K562 (cell line): Measurements from ENCODE around the gene SRPRA. TPM values are rescaled to one million over a fixed set of nuclear protein-coding genes. Genes with fewer than 3 reads are reported as not detected.

Experiments used
- ATAC-seq: fragments of 200-7000 bp; cut with Tn5 transposase; 3 replicates; pipeline ENCODE4 v1.9.1; 2020; ENCODE audit warnings: moderate library complexity
- BruUV-seq: library from RNA; stranded (reverse); fragments of 400-500 nt; replicated peaks from 2 replicates; lab custom pipeline; 2021; lab: Mats Ljungman, UMichigan
- CTCF ChIA-PET: fragments of 300-600 bp; formaldehyde crosslinking; extraction: SDS; loops from one replicate; lab custom pipeline; 2021; ENCODE audit warnings: low intra/inter-chr PET ratio; lab: Yijun Ruan, JAX
- POLR2A ChIA-PET: fragments of 300-600, 350-650 bp; sonication (Branson Sonifier 250); formaldehyde crosslinking; extraction: SDS; loops from one replicate; lab custom pipeline; 2021; ENCODE audit warnings: antibody characterized with exemption, inconsistent platforms; lab: Yijun Ruan, JAX
- DNase-seq, 4 experiments: peaks; one replicate each; pipeline versions ENCODE4 v3.0.0 to v3.0.0-alpha.2; 2011 to 2018; ENCODE audit warnings: low spot score in 3 of 4, mixed read lengths in 3 of 4; ENCODE audit errors: extremely low read depth in 1 of 4
- FAIRE-seq: peaks from 2 replicates; lab custom pipeline; 2011; peaks lifted over from hg19 to GRCh38; lab: Jason Lieb, UNC
- H2AFZ ChIP-seq: 2 replicates; pipeline ENCODE4 v1.6.0; 2011; ENCODE audit warnings: low read depth, low read length, control low read depth, inconsistent platforms
- H3K27ac ChIP-seq: fragments of 200-600 bp; 3 replicates; pipeline ENCODE4 v1.8.0; 2011; ENCODE audit warnings: low read depth, mild to moderate bottlenecking, control low read depth, inconsistent platforms, low read length, moderate library complexity, mixed read lengths; ENCODE audit errors: extremely low read depth
- H3K27me3 ChIP-seq, 2 experiments: fragments of 300-600 bp in 1 of 2; 2 replicates in 1 of 2; 3 replicates in 1 of 2; pipeline versions ENCODE4 v1.6.0 to v1.8.0; 2011; ENCODE audit warnings: inconsistent platforms in 2 of 2, low read length in 2 of 2, mild to moderate bottlenecking in 1 of 2, mixed read lengths in 1 of 2, moderate library complexity in 1 of 2; ENCODE audit not compliant: control insufficient read depth in 2 of 2, insufficient read depth in 2 of 2
- H3K36me3 ChIP-seq: fragments of 300-600 bp; 3 replicates; pipeline ENCODE4 v1.8.0; 2011; ENCODE audit warnings: mild to moderate bottlenecking, low read length, inconsistent platforms; ENCODE audit not compliant: control insufficient read depth, insufficient read depth
- H3K4me1 ChIP-seq, 2 experiments: fragments of 200-600 bp in 1 of 2; replicated peaks in 1 of 2; 2 replicates in 1 of 2; 3 replicates in 1 of 2; pipeline versions ENCODE4 v1.5.1 to v1.8.0; 2011; ENCODE audit warnings: inconsistent platforms in 2 of 2, low read length in 2 of 2, mild to moderate bottlenecking in 1 of 2, mixed read lengths in 1 of 2, moderate library complexity in 1 of 2; ENCODE audit not compliant: control insufficient read depth in 2 of 2, insufficient read depth in 2 of 2
- H3K4me2 ChIP-seq: 2 replicates; pipeline ENCODE4 v1.6.1; 2011; ENCODE audit warnings: low read length, control low read depth, inconsistent platforms, mixed read lengths; ENCODE audit not compliant: insufficient read depth
- H3K4me3 ChIP-seq: fragments of 200-600 bp; sonication (generic), shearing (Covaris generic); 2 replicates; pipeline ENCODE4 v1.5.1; 2016; ENCODE audit warnings: control low read depth, inconsistent platforms
- H3K79me2 ChIP-seq: fragments of 200-600 bp; 3 replicates; pipeline ENCODE4 v1.8.0; 2011; ENCODE audit warnings: low read length, inconsistent platforms; ENCODE audit not compliant: control insufficient read depth, insufficient read depth
- H3K9ac ChIP-seq, 2 experiments: 2 replicates each; pipeline versions ENCODE4 v1.6.0 to v1.6.1; 2011; ENCODE audit warnings: low read depth in 2 of 2, low read length in 2 of 2, control low read depth in 1 of 2, inconsistent platforms in 1 of 2, mild to moderate bottlenecking in 1 of 2, mixed read lengths in 1 of 2; ENCODE audit not compliant: insufficient read depth in 1 of 2
- H3K9me1 ChIP-seq: one replicate; pipeline ENCODE4 v1.6.0; 2011; ENCODE audit warnings: inconsistent platforms, mild to moderate bottlenecking, low read length, moderate library complexity; ENCODE audit not compliant: control insufficient read depth, insufficient read depth
- H3K9me3 ChIP-seq: replicated peaks from 2 replicates; pipeline ENCODE4 v1.5.1; 2011; ENCODE audit warnings: low read depth, low read length, inconsistent platforms; ENCODE audit not compliant: control insufficient read depth, insufficient read depth
- H4K20me1 ChIP-seq: replicated peaks from 2 replicates; pipeline ENCODE4 v1.6.1; 2011; ENCODE audit warnings: low read length, inconsistent platforms, mixed read lengths; ENCODE audit not compliant: control insufficient read depth, insufficient read depth
- ETS2 ChIP-seq: IDR thresholded peaks from 2 replicates; pipeline ENCODE4 v1.6.1; 2016; ENCODE audit warnings: borderline replicate concordance, missing genetic modification characterization, mild to moderate bottlenecking, moderate library complexity, missing compliant biosample characterization; ENCODE audit not compliant: poor library complexity, severe bottlenecking
- HOXB6 ChIP-seq: fragments of 250-450 bp; sonication (Bioruptor Pico); IDR thresholded peaks from 2 replicates; pipeline ENCODE4 v1.5.1; 2022; ENCODE audit warnings: mild to moderate bottlenecking, borderline replicate concordance
- MCM7 ChIP-seq, 2 experiments: fragments of 450-650 bp; IDR thresholded peaks; 2 replicates each; pipeline ENCODE4 v1.6.1; 2016 to 2018
- NR2F6 ChIP-seq: fragments of 450-650 bp; formaldehyde crosslinking; IDR thresholded peaks from 2 replicates; pipeline ENCODE4 v1.4.0; 2020; ENCODE audit warnings: mild to moderate bottlenecking
- NUFIP1 ChIP-seq: fragments of 450-650 bp; IDR thresholded peaks from 2 replicates; pipeline ENCODE4 v1.6.1; 2018; ENCODE audit not compliant: partially characterized antibody
- TAF7 ChIP-seq: fragments of 450-650 bp; IDR thresholded peaks from 2 replicates; pipeline ENCODE4 v1.6.1; 2016; ENCODE audit warnings: missing genetic modification characterization, missing compliant biosample characterization
- ZNF12 ChIP-seq: sonication (generic); formaldehyde crosslinking; IDR thresholded peaks from 2 replicates; pipeline ENCODE4 v1.4.0; 2020; ENCODE audit warnings: mild to moderate bottlenecking, missing genetic modification reagents
- WGBS: fragments of 100-300 bp; shearing (Covaris generic); methylation state at CpG from one replicate; pipeline ENCODE4 v1.1.6; 2016; ENCODE audit warnings: low coverage, mixed read lengths; ENCODE audit not compliant: insufficient coverage; ENCODE audit errors: missing lambda C conversion rate; 5-methylcytosine and 5-hydroxymethylcytosine counted together
- in situ Hi-C: fragments of 300-500 bp; cut with MboI; formaldehyde crosslinking; loops from 4 replicates; pipeline ENCODE4 v1.15.0; 2018; ENCODE audit warnings: inconsistent platforms, mixed read lengths
- intact Hi-C: fragments of 100-400 bp; cut with micrococcal nuclease; formaldehyde crosslinking; loops from 2 replicates; pipeline ENCODE4 v1.14.2; 2022
- polyA plus RNA-seq, 8 experiments: library from polyadenylated mRNA; depleted of rRNA in 4 of 8; stranded (reverse) in 5 of 8; unstranded in 3 of 8; fragments of >200 nt; fragmentation: Nextera tagmentation in 2 of 8; fragmentation: Illumina TruSeq in 1 of 8; extraction: Ambion mirVana in 2 of 8; extraction: Trizol in 1 of 8; gene quantifications; 2 replicates each; pipeline versions ENCODE4 v1.2.1 to v1.2.3, GENCODE V29; 2011 to 2014; ENCODE audit warnings: inconsistent platforms in 1 of 8, missing spikeins in 1 of 8
- total RNA-seq, 7 experiments: library from RNA; depleted of rRNA in 6 of 7; stranded (reverse); fragments of >200 nt in 6 of 7; fragmentation: Illumina TruSeq in 2 of 7; extraction: Trizol in 2 of 7; gene quantifications; 2 replicates each; pipeline versions ENCODE4 v1.2.1 to v1.2.3, GENCODE V29; 2011 to 2021; ENCODE audit warnings: low replicate concordance in 1 of 7
- TF ChIP-seq, protein P1 (sequence below): sonication (generic); formaldehyde crosslinking; IDR thresholded peaks from 2 replicates; pipeline ENCODE4 v1.8.0; 2022; ENCODE audit warnings: mild to moderate bottlenecking, missing genetic modification reagents
- TF ChIP-seq, protein P2 (sequence below): sonication (generic); formaldehyde crosslinking; IDR thresholded peaks from 2 replicates; pipeline ENCODE4 v1.8.1; 2023; ENCODE audit warnings: mild to moderate bottlenecking, missing genetic modification reagents

Gene SRPRA
- total and polyA plus RNA-seq, 9 of the 15 experiments (the other 6 are each of a cell fraction or from before 2014, with no cell fraction given), result 33.5 to 124 (median 80.0) TPM

DNA sequence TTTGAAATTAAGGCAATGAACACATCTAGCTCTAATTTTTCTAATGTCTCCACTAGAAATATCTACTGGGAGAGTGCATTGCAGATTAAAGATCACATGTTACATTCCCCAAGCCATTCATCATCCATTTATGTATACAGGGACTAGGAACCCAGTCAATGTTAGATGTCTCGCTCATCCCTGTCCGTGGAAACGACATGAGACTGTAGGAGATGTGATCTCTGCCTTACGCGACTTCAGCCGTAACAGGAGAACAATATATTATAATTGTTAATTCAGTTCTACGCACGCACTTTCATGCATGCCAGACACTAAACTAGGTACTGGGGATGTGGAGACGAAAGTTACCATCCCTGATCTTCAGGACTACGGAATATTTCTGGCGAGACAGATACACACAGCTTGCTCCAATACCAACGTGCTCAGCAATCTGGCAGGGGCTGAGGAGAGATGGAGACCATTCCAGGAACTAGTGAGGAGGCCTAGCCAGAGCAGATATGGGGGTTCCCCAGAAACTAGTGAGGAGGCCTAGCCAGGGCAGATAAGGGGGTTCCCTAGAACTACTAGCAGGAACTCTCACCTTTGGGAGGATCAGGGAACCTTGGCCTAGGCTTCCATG lies 35.9 kb upstream of the SRPRA start:
- Histone ChIP-seq H3K4me2 (peak overlapping the region; percentile 96), H3K4me1 (peaks cover 4 to 11% of the 10 kb centered on the region in 2 experiments; a peak in 3 of 5 replicates), H2AFZ (peak overlapping the region; percentile 100), H4K20me1 (no peaks in the 10 kb centered on the region; the same call in 1 of the 2 replicates), H3K79me2 (peaks cover 12% of the 10 kb centered on the region; the same call in 2 of the 3 replicates), H3K9me1 (no peaks in the 10 kb centered on the region), H3K36me3 (peaks cover 4% of the 10 kb centered on the region; the same call in 2 of the 3 replicates), H3K4me3 (peak overlapping the region; percentile 57), H3K27ac (peak overlapping the region; percentile 86), H3K9me3 (no peaks in the 10 kb centered on the region), H3K27me3 (no peaks in the 10 kb centered on the region; a peak in 1 of 5 replicates), H3K9ac (peak overlapping the region; percentile 86 to 89; a peak in 3 of 4 replicates)
- ChIA-PET CTCF (no interaction called here), POLR2A (interaction anchor here (0.6 to 1.1 kb wide), 8 partner anchors 8 to 294 kb away, joined by 3 to 6 read pairs (median 4); no protein-coding TSS in a partner anchor)
- 13% methylated on average over 12 of the region's 12 CpGs for WGBS
- TF ChIP-seq, protein P1, sequence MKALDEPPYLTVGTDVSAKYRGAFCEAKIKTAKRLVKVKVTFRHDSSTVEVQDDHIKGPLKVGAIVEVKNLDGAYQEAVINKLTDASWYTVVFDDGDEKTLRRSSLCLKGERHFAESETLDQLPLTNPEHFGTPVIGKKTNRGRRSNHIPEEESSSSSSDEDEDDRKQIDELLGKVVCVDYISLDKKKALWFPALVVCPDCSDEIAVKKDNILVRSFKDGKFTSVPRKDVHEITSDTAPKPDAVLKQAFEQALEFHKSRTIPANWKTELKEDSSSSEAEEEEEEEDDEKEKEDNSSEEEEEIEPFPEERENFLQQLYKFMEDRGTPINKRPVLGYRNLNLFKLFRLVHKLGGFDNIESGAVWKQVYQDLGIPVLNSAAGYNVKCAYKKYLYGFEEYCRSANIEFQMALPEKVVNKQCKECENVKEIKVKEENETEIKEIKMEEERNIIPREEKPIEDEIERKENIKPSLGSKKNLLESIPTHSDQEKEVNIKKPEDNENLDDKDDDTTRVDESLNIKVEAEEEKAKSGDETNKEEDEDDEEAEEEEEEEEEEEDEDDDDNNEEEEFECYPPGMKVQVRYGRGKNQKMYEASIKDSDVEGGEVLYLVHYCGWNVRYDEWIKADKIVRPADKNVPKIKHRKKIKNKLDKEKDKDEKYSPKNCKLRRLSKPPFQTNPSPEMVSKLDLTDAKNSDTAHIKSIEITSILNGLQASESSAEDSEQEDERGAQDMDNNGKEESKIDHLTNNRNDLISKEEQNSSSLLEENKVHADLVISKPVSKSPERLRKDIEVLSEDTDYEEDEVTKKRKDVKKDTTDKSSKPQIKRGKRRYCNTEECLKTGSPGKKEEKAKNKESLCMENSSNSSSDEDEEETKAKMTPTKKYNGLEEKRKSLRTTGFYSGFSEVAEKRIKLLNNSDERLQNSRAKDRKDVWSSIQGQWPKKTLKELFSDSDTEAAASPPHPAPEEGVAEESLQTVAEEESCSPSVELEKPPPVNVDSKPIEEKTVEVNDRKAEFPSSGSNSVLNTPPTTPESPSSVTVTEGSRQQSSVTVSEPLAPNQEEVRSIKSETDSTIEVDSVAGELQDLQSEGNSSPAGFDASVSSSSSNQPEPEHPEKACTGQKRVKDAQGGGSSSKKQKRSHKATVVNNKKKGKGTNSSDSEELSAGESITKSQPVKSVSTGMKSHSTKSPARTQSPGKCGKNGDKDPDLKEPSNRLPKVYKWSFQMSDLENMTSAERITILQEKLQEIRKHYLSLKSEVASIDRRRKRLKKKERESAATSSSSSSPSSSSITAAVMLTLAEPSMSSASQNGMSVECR (CRISPR knock-in tag), result 0 out of 2 replicates have a peak, but pooled peaks have one; percentile 9
- TF ChIP-seq HOXB6 (CRISPR knock-in tag) (no peak), NR2F6 (CRISPR knock-in tag) (no peak), TAF7 (tag) (no peak), NUFIP1 (no peak), MCM7 (IDR thresholded peaks at IDR 0.05) (no peak), ZNF12 (CRISPR knock-in tag) (no peak), ETS2 (tag) (no peak)
- TF ChIP-seq, protein P2, sequence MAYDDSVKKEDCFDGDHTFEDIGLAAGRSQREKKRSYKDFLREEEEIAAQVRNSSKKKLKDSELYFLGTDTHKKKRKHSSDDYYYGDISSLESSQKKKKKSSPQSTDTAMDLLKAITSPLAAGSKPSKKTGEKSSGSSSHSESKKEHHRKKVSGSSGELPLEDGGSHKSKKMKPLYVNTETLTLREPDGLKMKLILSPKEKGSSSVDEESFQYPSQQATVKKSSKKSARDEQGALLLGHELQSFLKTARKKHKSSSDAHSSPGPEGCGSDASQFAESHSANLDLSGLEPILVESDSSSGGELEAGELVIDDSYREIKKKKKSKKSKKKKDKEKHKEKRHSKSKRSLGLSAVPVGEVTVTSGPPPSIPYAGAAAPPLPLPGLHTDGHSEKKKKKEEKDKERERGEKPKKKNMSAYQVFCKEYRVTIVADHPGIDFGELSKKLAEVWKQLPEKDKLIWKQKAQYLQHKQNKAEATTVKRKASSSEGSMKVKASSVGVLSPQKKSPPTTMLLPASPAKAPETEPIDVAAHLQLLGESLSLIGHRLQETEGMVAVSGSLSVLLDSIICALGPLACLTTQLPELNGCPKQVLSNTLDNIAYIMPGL (CRISPR knock-in tag), result no peak
- in situ Hi-C loops (loop anchor here (25.0 kb wide), 2 partner anchors 108 to 683 kb away; no protein-coding TSS in a partner anchor), intact Hi-C loops (loop anchor here (5.0 kb wide), 2 partner anchors 382 to 413 kb away; no protein-coding TSS in a partner anchor)
- DNase-seq (peak in 2 of 4 experiments; percentile 29 to 38), FAIRE-seq (no peak), ATAC-seq (peak; percentile 45)
- TSS peak; percentile 72 for BruUV-seq
